Uterus (tissue), 2 donors: ENCODE results near the gene TMEM201.

Experiments
- POLR2A ChIP-seq, 2 donors: fragments of 450-650 bp; IDR thresholded peaks; one replicate each; pipeline ENCODE4 v1.6.1; 2016; ENCODE audit warnings: antibody characterized with exemption in 2 of 2, mild to moderate bottlenecking in 1 of 2, moderate library complexity in 1 of 2
- TF ChIP-seq, protein P1 (sequence below), 4 experiments: fragments of 200-600 bp in 2 of 4; fragments of 450-650 bp in 2 of 4; sonication (generic) in 2 of 4; IDR thresholded peaks; one replicate each; pipeline ENCODE4 v1.5.1; 2016 to 2019; ENCODE audit warnings: antibody characterized with exemption in 4 of 4, mild to moderate bottlenecking in 2 of 4, moderate library complexity in 1 of 4

DNA sequence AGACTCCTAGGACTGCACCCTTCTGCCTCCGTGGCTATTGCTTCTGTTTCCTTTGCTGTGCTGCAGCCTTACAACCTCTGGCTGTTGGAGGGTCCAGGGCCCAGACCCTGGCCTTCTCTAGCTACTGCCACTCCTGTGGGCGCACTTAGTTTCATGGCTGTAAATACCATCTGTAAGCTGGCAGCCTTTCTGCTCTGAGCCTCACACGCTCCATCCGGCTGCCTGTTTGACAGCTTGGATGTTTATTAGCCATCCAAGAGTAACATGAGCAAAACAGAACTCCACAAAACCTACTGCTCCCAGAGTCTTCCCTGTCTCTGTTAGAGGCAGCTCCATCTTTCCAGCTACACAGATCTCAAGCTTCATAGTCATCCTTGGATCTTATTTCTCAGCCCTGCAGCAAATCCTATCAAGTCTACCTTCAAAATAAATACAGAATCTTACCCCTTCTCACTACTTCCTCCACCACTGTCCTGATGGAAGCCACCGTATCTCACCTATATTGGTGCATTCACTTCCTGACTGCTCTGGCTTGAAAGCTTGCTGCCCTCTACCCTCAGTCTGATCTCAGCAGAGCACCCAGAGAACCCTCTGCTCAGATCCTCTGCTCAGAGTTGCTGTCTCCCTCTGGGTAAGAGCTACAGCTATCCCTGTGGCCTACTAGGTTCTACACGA lies 30.3 kb upstream of the TMEM201 start:
- TF ChIP-seq, protein P1, sequence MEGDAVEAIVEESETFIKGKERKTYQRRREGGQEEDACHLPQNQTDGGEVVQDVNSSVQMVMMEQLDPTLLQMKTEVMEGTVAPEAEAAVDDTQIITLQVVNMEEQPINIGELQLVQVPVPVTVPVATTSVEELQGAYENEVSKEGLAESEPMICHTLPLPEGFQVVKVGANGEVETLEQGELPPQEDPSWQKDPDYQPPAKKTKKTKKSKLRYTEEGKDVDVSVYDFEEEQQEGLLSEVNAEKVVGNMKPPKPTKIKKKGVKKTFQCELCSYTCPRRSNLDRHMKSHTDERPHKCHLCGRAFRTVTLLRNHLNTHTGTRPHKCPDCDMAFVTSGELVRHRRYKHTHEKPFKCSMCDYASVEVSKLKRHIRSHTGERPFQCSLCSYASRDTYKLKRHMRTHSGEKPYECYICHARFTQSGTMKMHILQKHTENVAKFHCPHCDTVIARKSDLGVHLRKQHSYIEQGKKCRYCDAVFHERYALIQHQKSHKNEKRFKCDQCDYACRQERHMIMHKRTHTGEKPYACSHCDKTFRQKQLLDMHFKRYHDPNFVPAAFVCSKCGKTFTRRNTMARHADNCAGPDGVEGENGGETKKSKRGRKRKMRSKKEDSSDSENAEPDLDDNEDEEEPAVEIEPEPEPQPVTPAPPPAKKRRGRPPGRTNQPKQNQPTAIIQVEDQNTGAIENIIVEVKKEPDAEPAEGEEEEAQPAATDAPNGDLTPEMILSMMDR (IDR thresholded peaks at IDR 0.05) = no peak
- TF ChIP-seq POLR2A (IDR thresholded peaks at IDR 0.05) = no peak
